ENCODE measurements around the gene P2RY11. TPM values are rescaled to one million over a fixed set of nuclear protein-coding genes. Genes with fewer than 3 reads are reported as not detected.

P2RY11 gene
- total RNA-seq, 2 experiments from 2014 or later: 59.0 to 62.1 TPM

DNA sequence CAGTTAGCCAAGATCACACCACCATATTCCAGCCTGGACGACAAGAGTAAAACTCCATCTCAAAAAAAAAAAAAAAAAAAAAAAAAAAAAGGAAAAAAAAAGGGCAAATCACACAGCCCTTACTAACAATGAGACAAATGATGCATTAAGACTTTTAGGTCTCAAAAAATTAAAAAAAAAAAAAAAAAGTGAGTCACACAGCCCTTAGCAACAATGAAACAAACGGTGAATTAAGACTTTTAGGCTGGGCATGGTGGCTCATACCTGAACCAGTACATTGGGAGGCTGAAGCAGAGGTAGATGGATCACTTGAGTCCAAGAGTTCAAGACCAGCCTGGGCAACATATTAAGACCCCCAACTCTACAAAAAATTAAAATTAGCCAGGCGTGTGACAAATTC is 40.6 kb downstream of the P2RY11 start:
- Mint-ChIP-seq H3K27ac (no peak overlapping the region), H3K4me3 (no peak overlapping the region), H3K9me3 (no peaks in the 10 kb centered on the region), H3K27me3 (no peaks in the 10 kb centered on the region), H3K4me1 (ENCODE audit: low read depth) (no peaks in the 10 kb centered on the region), H3K36me3 (ENCODE audit: low read depth) (peaks cover 65% of the 10 kb centered on the region)
- no peak for ATAC-seq
- POLR2A ChIA-PET: interaction anchor here (1.3 kb wide), 1 partner anchor 14 kb away, joined by 4 read pairs; no protein-coding TSS in a partner anchor
- CTCF ChIA-PET: no interaction called here
- TF ChIP-seq, protein P1, sequence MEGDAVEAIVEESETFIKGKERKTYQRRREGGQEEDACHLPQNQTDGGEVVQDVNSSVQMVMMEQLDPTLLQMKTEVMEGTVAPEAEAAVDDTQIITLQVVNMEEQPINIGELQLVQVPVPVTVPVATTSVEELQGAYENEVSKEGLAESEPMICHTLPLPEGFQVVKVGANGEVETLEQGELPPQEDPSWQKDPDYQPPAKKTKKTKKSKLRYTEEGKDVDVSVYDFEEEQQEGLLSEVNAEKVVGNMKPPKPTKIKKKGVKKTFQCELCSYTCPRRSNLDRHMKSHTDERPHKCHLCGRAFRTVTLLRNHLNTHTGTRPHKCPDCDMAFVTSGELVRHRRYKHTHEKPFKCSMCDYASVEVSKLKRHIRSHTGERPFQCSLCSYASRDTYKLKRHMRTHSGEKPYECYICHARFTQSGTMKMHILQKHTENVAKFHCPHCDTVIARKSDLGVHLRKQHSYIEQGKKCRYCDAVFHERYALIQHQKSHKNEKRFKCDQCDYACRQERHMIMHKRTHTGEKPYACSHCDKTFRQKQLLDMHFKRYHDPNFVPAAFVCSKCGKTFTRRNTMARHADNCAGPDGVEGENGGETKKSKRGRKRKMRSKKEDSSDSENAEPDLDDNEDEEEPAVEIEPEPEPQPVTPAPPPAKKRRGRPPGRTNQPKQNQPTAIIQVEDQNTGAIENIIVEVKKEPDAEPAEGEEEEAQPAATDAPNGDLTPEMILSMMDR (IDR thresholded peaks at IDR 0.05): no peak
- intact Hi-C loops (cut with micrococcal nuclease): no loop called here
- DNase-seq: no peak

DNA sequence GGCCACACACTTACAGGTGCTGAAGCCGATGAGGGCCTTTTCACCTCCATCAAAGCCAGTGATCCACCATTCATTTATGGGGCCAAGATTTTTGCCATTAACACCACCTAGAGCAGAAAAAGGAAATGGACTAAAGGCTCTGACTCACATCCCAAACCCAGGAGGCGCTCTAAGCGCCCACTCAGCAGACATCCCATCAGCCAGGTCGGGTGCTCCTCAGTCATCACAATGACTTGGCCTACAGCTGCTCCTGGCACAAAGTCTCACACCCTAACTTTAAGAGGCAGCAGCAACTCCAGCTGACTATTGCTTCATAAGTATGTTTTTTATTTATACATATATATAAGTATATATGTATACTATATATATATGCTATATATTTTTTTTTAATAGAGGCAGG is 44.3 kb downstream of the P2RY11 start:
- ATAC-seq: peak; percentile 24
- H3K36me3 Mint-ChIP-seq (ENCODE audit: low read depth): peaks cover 73% of the 10 kb centered on the region
- no peak for DNase-seq
- no peaks in the 10 kb centered on the region for H3K27me3 Mint-ChIP-seq
- no peaks in the 10 kb centered on the region for H3K9me3 Mint-ChIP-seq
- no peaks in the 10 kb centered on the region for H3K4me1 Mint-ChIP-seq (ENCODE audit: low read depth)
- intact Hi-C loops (cut with micrococcal nuclease): no loop called here
- CTCF ChIA-PET: no interaction called here
- no peak overlapping the region for H3K4me3 Mint-ChIP-seq
- POLR2A ChIA-PET: interaction anchor here (1.1 kb wide), 1 partner anchor 9 kb away, joined by 3 read pairs; no protein-coding TSS in a partner anchor
- TF ChIP-seq, protein P1 (IDR thresholded peaks at IDR 0.05): no peak
- H3K27ac Mint-ChIP-seq: no peak overlapping the region

DNA sequence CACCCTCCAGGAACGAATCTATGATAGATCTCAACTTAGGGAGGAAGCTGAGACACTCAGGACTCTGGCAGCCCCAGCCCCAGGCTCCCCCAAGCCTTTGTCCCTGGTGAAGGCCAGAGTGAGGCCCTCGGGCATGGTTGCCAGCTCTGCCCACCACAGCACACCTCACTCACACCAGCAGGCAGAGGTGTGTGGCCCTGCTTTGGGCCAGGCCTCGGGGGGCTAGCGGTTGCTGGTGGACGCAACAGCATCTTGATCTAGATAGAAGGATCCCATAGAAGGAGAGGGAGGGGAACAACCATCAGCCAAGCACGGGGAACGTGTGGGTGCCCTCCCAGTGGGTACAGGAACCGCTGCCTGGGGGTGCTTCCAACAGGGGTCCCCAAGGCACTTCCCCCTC is 46.6 kb downstream of the P2RY11 start:
- Mint-ChIP-seq H3K9me3 (no peaks in the 10 kb centered on the region), H3K27me3 (no peaks in the 10 kb centered on the region), H3K27ac (no peak overlapping the region), H3K4me3 (no peak overlapping the region), H3K36me3 (ENCODE audit: low read depth) (peaks cover 68% of the 10 kb centered on the region), H3K4me1 (ENCODE audit: low read depth) (no peaks in the 10 kb centered on the region)
- intact Hi-C loops (cut with micrococcal nuclease): no loop called here
- ATAC-seq: no peak
- ChIA-PET POLR2A (interaction anchor here (0.7 to 1.3 kb wide), 6 partner anchors 13 to 43 kb away, joined by 3 to 5 read pairs (median 3); no protein-coding TSS in a partner anchor), CTCF (interaction anchor here (1.2 kb wide), 1 partner anchor 92 kb away, joined by 4 read pairs; no protein-coding TSS in a partner anchor)
- TF ChIP-seq, protein P1 (IDR thresholded peaks at IDR 0.05): no peak
- DNase-seq: no peak

DNA sequence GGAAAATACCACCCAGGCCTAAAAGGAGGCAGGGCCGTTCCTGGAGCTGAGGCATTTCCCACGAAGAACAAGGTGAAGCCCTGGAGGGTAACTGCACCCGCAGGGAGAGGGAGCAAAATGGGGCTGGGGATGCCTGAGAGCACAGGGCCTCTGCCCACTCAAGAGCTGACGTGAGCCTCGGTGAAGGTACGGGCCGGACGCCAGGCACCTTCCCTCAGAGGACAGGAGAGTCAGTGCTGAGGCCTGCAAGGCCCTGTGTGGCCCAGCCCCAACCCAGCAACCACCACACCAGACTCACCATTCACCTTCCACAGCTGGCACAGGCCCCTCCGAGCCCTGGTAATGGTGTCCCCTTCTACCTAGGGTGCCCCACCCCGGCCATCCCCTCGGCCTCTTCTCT is 47.0 kb downstream of the P2RY11 start:
- TF ChIP-seq, protein P1 (IDR thresholded peaks at IDR 0.05): no peak
- DNase-seq (no peak), ATAC-seq (no peak)
- Mint-ChIP-seq H3K4me1 (ENCODE audit: low read depth) (no peaks in the 10 kb centered on the region), H3K27me3 (no peaks in the 10 kb centered on the region), H3K27ac (no peak overlapping the region), H3K9me3 (no peaks in the 10 kb centered on the region), H3K4me3 (no peak overlapping the region), H3K36me3 (ENCODE audit: low read depth) (peaks cover 70% of the 10 kb centered on the region)
- intact Hi-C loops (cut with micrococcal nuclease): no loop called here
- CTCF ChIA-PET: interaction anchor here (1.3 kb wide), 1 partner anchor 92 kb away, joined by 3 read pairs; no protein-coding TSS in a partner anchor
- POLR2A ChIA-PET: interaction anchor here (0.9 to 1.5 kb wide), 5 partner anchors 12 to 78 kb away, joined by 3 to 5 read pairs (median 3); no protein-coding TSS in a partner anchor

DNA sequence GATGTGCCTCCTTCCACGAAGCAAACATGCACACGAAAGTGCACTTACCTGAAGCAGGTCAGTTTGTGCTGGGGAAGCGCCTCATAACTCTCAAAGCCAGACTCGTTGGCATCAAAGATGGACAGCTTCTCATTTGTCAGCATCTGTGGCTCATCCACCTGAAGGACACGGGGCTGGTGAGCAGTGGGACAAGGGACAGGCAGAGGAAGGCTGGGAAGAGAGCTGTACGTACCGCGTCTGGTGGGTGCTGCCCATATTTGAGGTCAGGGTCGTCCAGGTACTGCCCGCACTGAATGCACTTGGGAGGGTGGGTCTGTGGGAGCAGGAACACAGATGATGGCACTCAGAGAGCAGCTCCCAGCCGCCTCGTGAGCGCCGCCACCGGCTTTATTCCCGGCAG is 48.1 kb downstream of the P2RY11 start:
- intact Hi-C loops (cut with micrococcal nuclease): no loop called here
- no peak for DNase-seq
- no peaks in the 10 kb centered on the region for H3K27me3 Mint-ChIP-seq

More for the DNA sequence above, 48.1 kb downstream of the P2RY11 start:
- no peak overlapping the region for H3K4me3 Mint-ChIP-seq
- peaks cover 65% of the 10 kb centered on the region for H3K36me3 Mint-ChIP-seq (ENCODE audit: low read depth)
- ChIA-PET CTCF (interaction anchor here (1.3 kb wide), 1 partner anchor 91 kb away, joined by 3 read pairs; no protein-coding TSS in a partner anchor), POLR2A (interaction anchor here (0.8 to 1.5 kb wide), 4 partner anchors 12 to 77 kb away, joined by 3 to 5 read pairs (median 4); no protein-coding TSS in a partner anchor)
- no peaks in the 10 kb centered on the region for H3K9me3 Mint-ChIP-seq
- no peaks in the 10 kb centered on the region for H3K4me1 Mint-ChIP-seq (ENCODE audit: low read depth)
- TF ChIP-seq, protein P1 (IDR thresholded peaks at IDR 0.05): no peak
- H3K27ac Mint-ChIP-seq: no peak overlapping the region
- ATAC-seq: no peak
